H9 (cell line): ENCODE data around the gene SELENOI. TPM values are rescaled to one million over a fixed set of nuclear protein-coding genes. Genes with fewer than 3 reads are reported as not detected.

Experiments
- DNase-seq: peaks from one replicate; pipeline ENCODE4 v3.0.0-alpha.2; 2017
- H2AFZ ChIP-seq: one replicate; pipeline ENCODE4 v1.6.1; 2013; ENCODE audit warnings: mild to moderate bottlenecking, low read length, control low read depth, moderate library complexity
- H2AK5ac ChIP-seq: 2 replicates; pipeline ENCODE4 v1.6.1; 2013; ENCODE audit warnings: low read length, control low read depth, mixed read lengths; ENCODE audit not compliant: insufficient read length
- H2BK120ac ChIP-seq: one replicate; pipeline ENCODE4 v1.6.1; 2013; ENCODE audit warnings: low read depth, mild to moderate bottlenecking, low read length, control low read depth, inconsistent platforms; ENCODE audit not compliant: poor library complexity, severe bottlenecking
- H2BK12ac ChIP-seq: 2 replicates; pipeline ENCODE4 v1.6.1; 2013; ENCODE audit warnings: low read length, control low read depth, mixed read lengths, low read depth; ENCODE audit not compliant: insufficient read length
- H2BK15ac ChIP-seq: 2 replicates; pipeline ENCODE4 v1.6.1; 2013; ENCODE audit warnings: low read depth, low read length, control low read depth
- H2BK20ac ChIP-seq: one replicate; pipeline ENCODE4 v1.6.1; 2013; ENCODE audit warnings: low read depth, mild to moderate bottlenecking, low read length, control low read depth, inconsistent platforms; ENCODE audit not compliant: poor library complexity, severe bottlenecking
- H2BK5ac ChIP-seq: 2 replicates; pipeline ENCODE4 v1.6.1; 2013; ENCODE audit warnings: low read length, control low read depth, mixed read lengths; ENCODE audit not compliant: insufficient read length
- H3K14ac ChIP-seq: 2 replicates; pipeline ENCODE4 v1.6.1; 2013; ENCODE audit warnings: low read length, control low read depth; ENCODE audit not compliant: insufficient read depth
- H3K18ac ChIP-seq: 2 replicates; pipeline ENCODE4 v1.6.1; 2013; ENCODE audit warnings: low read depth, mild to moderate bottlenecking, mixed read lengths, low read length, control low read depth; ENCODE audit not compliant: insufficient read length
- H3K23ac ChIP-seq: 2 replicates; pipeline ENCODE4 v1.6.1; 2013; ENCODE audit warnings: low read length, control low read depth, mixed read lengths, low read depth; ENCODE audit not compliant: insufficient read length
- H3K23me2 ChIP-seq: 2 replicates; pipeline ENCODE4 v1.6.1; 2013; ENCODE audit warnings: low read depth, mild to moderate bottlenecking, mixed read lengths, low read length, control low read depth; ENCODE audit not compliant: insufficient read length, poor library complexity, severe bottlenecking
- H3K27ac ChIP-seq: 2 replicates; pipeline ENCODE4 v1.5.1; 2013; ENCODE audit warnings: low read length, control low read depth, mixed read lengths, low read depth; ENCODE audit not compliant: insufficient read length
- H3K27me3 ChIP-seq: 2 replicates; pipeline ENCODE4 v1.6.1; 2013; ENCODE audit warnings: low read length, control low read depth, inconsistent platforms; ENCODE audit not compliant: insufficient read depth
- H3K4ac ChIP-seq: 2 replicates; pipeline ENCODE4 v1.6.1; 2013; ENCODE audit warnings: low read depth, mild to moderate bottlenecking, control low read depth, inconsistent platforms, low read length, moderate library complexity
- H3K4me1 ChIP-seq: 2 replicates; pipeline ENCODE4 v1.6.1; 2013; ENCODE audit warnings: low read length, control low read depth, inconsistent platforms; ENCODE audit not compliant: insufficient read depth
- H3K4me2 ChIP-seq: 2 replicates; pipeline ENCODE4 v1.6.1; 2013; ENCODE audit warnings: low read length, control low read depth, mixed read lengths; ENCODE audit not compliant: insufficient read length, insufficient read depth
- H3K56ac ChIP-seq: 2 replicates; pipeline ENCODE4 v1.6.1; 2013; ENCODE audit warnings: low read depth, mild to moderate bottlenecking, mixed read lengths, low read length, control low read depth; ENCODE audit not compliant: insufficient read length
- H3K79me1 ChIP-seq: 2 replicates; pipeline ENCODE4 v1.6.1; 2013; ENCODE audit warnings: low read depth, mild to moderate bottlenecking, moderate library complexity, low read length, control low read depth, inconsistent platforms; ENCODE audit not compliant: insufficient read depth, poor library complexity, severe bottlenecking
- H3K79me2 ChIP-seq: 2 replicates; pipeline ENCODE4 v1.6.1; 2013; ENCODE audit warnings: low read length, control low read depth, inconsistent platforms; ENCODE audit not compliant: insufficient read depth
- H3K9ac ChIP-seq: 2 replicates; pipeline ENCODE4 v1.6.1; 2013; ENCODE audit warnings: low read length, control low read depth, mixed read lengths; ENCODE audit not compliant: insufficient read length; ENCODE audit errors: extremely low read depth
- H3K9me3 ChIP-seq: one replicate; pipeline ENCODE4 v1.6.1; 2013; ENCODE audit warnings: low read depth, low read length, inconsistent platforms; ENCODE audit not compliant: control insufficient read depth
- H3T11ph ChIP-seq: one replicate; pipeline ENCODE4 v1.6.1; 2013; ENCODE audit warnings: mild to moderate bottlenecking, low read length, control low read depth, inconsistent platforms
- H4K20me1 ChIP-seq: one replicate; pipeline ENCODE4 v1.6.1; 2013; ENCODE audit not compliant: control insufficient read depth, insufficient read length, insufficient read depth
- H4K5ac ChIP-seq: 2 replicates; pipeline ENCODE4 v1.6.1; 2013; ENCODE audit warnings: low read depth, mild to moderate bottlenecking, mixed read lengths, low read length, control low read depth; ENCODE audit not compliant: insufficient read length
- H4K8ac ChIP-seq: replicated peaks from 2 replicates; pipeline ENCODE4 v1.6.1; 2013; ENCODE audit warnings: low read length, control low read depth, mixed read lengths, low read depth; ENCODE audit not compliant: insufficient read length
- H4K91ac ChIP-seq: 2 replicates; pipeline ENCODE4 v1.6.1; 2013; ENCODE audit warnings: low read depth, mild to moderate bottlenecking, moderate library complexity, mixed read lengths, low read length, control low read depth; ENCODE audit not compliant: insufficient read length
- H3K27ac Mint-ChIP-seq, 3 experiments: 2 replicates in 2 of 3; 3 replicates in 1 of 3; pipeline ENCODE4 v1.8.0; 2020 to 2021; ENCODE audit warnings: mixed read lengths in 3 of 3, mild to moderate bottlenecking in 1 of 3, moderate library complexity in 1 of 3
- H3K27me3 Mint-ChIP-seq: 2 replicates; pipeline ENCODE4 v1.8.0; 2021; ENCODE audit warnings: low read depth, mild to moderate bottlenecking, moderate library complexity, mixed read lengths
- H3K36me3 Mint-ChIP-seq, 3 experiments: 2 replicates in 2 of 3; 3 replicates in 1 of 3; pipeline ENCODE4 v1.8.0; 2020 to 2021; ENCODE audit warnings: low read depth in 3 of 3, mixed read lengths in 3 of 3; ENCODE audit not compliant: insufficient read depth in 1 of 3
- H3K4me1 Mint-ChIP-seq, 2 experiments: 2 replicates each; pipeline ENCODE4 v1.8.0; 2020; ENCODE audit warnings: mixed read lengths in 2 of 2
- H3K4me3 Mint-ChIP-seq, 2 experiments: 2 replicates in 1 of 2; 3 replicates in 1 of 2; pipeline ENCODE4 v1.8.0; 2020 to 2021; ENCODE audit warnings: mild to moderate bottlenecking in 2 of 2, mixed read lengths in 2 of 2, moderate library complexity in 1 of 2
- H3K9me3 Mint-ChIP-seq, 2 experiments: 2 replicates in 1 of 2; 3 replicates in 1 of 2; pipeline ENCODE4 v1.8.0; 2020; ENCODE audit warnings: mild to moderate bottlenecking in 2 of 2, mixed read lengths in 2 of 2, moderate library complexity in 1 of 2
- WGBS: extraction: QIAGEN DNeasy Blood & Tissue Kit; methylation state at CpG from one replicate; pipeline ENCODE4 v1.1.7; 2013; ENCODE audit warnings: missing lambda C conversion rate, low lambda C conversion rate, mixed read lengths; ENCODE audit not compliant: insufficient read length; ENCODE audit errors: extremely low coverage; 5-methylcytosine and 5-hydroxymethylcytosine counted together
- total RNA-seq: library from RNA; stranded (reverse); gene quantifications from 2 replicates; pipeline ENCODE4 v1.2.1, GENCODE V29; 2021
- TF ChIP-seq, protein P1 (sequence below): fragments of 200-600 bp; sonication (generic); conservative IDR thresholded peaks from 3 replicates; pipeline ENCODE4 v1.8.0; 2021; ENCODE audit warnings: antibody characterized with exemption, mild to moderate bottlenecking

Gene SELENOI
- total RNA-seq, 1 experiment from 2014 or later: 41.9 TPM

DNA sequence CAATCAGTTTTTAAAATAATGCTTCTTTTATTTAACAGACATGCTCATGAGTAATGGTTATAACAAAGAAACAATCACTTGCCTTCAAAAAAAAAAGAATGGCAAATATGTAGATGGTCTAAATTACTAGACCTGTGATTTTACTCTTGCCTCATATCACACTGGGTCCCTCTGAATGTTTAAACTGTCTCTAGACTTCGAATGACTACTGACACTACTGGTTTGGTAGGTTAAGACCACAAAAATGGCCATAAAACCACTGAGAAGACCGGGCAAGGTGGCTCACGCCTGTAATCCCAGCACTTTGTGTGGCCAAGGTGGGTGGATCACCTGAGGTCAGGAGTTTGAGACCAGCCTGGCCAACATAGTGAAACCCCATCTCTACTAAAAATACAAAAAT lies 5.1 kb upstream of the SELENOI start:
- Histone ChIP-seq H4K8ac (no peak overlapping the region), H3K27ac (no peak overlapping the region), H3T11ph (no peak overlapping the region), H2BK20ac (no peak overlapping the region), H3K79me2 (no peaks in the 10 kb centered on the region; the same call in 1 of the 2 replicates), H4K20me1 (no peaks in the 10 kb centered on the region), H3K56ac (no peak overlapping the region), H3K14ac (no peak overlapping the region), H3K4me1 (no peaks in the 10 kb centered on the region), H4K91ac (no peak overlapping the region), H3K27me3 (no peaks in the 10 kb centered on the region), H3K18ac (no peak overlapping the region), H2BK12ac (no peak overlapping the region), H3K4me2 (no peak overlapping the region), H2AFZ (no peak overlapping the region), H3K23ac (no peak overlapping the region), H4K5ac (no peak overlapping the region), H2BK15ac (no peak overlapping the region), H3K9me3 (no peaks in the 10 kb centered on the region), H2BK5ac (no peak overlapping the region), H3K23me2 (peaks cover 4% of the 10 kb centered on the region), H2AK5ac (no peak overlapping the region), H2BK120ac (no peak overlapping the region), H3K79me1 (no peaks in the 10 kb centered on the region), H3K4ac (no peak overlapping the region), H3K9ac (no peak overlapping the region)
- Mint-ChIP-seq H3K9me3 (no peaks in the 10 kb centered on the region), H3K4me1 (peaks cover 22 to 23% of the 10 kb centered on the region in 2 experiments), H3K27ac (peak overlapping the region in 2 of 3 experiments; percentile 54 to 91; a peak in 4 of 7 replicates), H3K36me3 (peaks cover 0 to 3% (median 0%) of the 10 kb centered on the region in 3 experiments; a peak in 3 of 7 replicates), H3K4me3 (no peak overlapping the region), H3K27me3 (no peaks in the 10 kb centered on the region)
- DNase-seq: no peak
- TF ChIP-seq, protein P1, sequence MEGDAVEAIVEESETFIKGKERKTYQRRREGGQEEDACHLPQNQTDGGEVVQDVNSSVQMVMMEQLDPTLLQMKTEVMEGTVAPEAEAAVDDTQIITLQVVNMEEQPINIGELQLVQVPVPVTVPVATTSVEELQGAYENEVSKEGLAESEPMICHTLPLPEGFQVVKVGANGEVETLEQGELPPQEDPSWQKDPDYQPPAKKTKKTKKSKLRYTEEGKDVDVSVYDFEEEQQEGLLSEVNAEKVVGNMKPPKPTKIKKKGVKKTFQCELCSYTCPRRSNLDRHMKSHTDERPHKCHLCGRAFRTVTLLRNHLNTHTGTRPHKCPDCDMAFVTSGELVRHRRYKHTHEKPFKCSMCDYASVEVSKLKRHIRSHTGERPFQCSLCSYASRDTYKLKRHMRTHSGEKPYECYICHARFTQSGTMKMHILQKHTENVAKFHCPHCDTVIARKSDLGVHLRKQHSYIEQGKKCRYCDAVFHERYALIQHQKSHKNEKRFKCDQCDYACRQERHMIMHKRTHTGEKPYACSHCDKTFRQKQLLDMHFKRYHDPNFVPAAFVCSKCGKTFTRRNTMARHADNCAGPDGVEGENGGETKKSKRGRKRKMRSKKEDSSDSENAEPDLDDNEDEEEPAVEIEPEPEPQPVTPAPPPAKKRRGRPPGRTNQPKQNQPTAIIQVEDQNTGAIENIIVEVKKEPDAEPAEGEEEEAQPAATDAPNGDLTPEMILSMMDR: no peak
- no CpG with 5 or more reads among the region's 3 CpGs for WGBS
